NCI-H2029 (cell line): ENCODE measurements around the gene XAF1.
"Not testable (repeated sequence)": the region's sequence is repeated elsewhere in the genome, so short reads cannot be mapped to it uniquely, and the experiment has no call there.

Source experiments
- DNase-seq: peaks from one replicate; lab custom pipeline; 2025; lab: John Stamatoyannopoulos, UW

The XAF1 gene

DNA sequence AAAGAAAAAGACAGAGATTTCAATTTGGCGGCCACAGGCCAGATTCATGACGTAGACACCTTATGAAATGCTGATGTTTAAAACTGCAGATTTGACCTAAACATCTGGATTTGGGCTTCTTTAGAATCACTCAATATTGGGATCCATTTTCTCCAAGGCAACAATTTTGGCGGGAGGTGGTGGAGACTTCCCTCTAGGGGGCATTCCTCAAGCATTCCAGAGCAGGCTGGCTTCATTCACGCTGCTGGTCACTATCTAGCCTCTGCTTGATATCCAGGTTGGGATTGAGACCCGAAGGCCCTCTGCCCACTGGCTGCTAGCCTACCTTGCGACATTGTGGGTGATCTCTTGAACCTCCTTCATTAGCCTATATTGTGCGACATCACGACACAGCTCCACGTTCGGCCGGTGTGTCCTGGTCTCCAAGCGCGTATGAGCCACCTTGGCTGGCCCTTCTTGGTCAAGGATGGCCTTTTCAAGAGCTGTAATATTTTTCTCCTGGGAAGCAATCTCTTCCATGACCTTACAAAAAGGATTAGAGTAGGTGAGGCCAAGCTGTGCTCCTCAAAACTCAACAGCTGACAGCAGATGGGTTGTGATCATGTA, 44.7 kb downstream of the XAF1 start:
- DNase-seq: no peak

DNA sequence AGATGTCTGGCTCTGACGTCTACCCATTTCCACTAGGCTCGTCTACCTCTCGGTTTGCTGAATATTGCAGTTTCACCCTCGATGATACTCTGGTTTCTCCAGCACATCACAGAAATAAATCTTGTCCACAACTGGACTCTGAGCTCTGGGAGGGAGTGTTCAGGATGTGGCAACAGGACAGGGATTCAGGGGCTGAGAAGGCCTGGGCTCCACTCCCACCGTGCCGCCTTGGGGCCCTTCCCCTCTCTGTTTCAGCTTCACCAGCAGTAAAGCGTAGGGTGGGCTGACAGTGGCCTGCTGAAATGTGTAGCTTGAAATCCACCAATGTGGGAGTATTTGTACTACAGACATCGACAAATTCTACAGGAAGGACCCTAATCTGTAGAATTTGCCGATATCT, 55.7 kb downstream of the XAF1 start:
- DNase-seq: no peak

DNA sequence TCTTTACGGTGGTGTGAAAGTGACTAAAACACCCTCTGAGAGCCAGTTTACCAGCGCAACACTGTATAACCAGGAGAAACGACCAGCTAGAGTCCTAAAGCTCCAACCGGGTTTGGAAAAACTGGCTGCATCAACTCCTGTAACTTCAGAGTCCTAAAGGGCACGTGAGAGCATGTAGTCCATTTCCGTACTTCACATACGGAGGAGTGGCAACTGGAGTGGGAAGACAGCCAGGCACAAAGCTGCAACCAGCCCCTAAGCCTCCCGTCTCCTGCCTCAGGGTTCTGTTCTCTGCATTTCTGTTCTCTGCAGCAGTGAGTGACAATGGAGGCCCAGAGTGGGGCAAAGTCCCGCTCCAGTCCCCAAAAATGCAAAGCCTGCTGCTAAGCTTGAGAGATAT, 56.4 kb downstream of the XAF1 start:
- no peak for DNase-seq

DNA sequence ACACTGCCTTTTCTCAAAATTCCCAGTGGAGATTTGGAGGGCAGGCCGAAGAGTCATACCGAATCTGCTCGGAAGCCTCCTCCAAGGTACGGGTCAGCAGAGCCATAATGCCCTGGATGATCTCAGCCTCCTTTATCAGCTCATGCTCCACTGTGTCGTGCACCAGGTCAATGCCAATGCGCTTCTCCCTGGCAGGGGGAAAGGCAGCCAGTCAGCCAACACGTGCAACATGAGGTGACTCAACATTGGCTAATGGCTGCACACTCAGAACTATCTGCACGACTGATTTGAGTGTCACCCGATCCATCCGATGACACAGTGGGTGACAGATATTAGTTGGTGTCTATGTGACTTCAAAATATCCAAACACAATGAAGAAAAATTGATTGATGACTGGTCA, 59.9 kb downstream of the XAF1 start:
- DNase-seq: no peak

DNA sequence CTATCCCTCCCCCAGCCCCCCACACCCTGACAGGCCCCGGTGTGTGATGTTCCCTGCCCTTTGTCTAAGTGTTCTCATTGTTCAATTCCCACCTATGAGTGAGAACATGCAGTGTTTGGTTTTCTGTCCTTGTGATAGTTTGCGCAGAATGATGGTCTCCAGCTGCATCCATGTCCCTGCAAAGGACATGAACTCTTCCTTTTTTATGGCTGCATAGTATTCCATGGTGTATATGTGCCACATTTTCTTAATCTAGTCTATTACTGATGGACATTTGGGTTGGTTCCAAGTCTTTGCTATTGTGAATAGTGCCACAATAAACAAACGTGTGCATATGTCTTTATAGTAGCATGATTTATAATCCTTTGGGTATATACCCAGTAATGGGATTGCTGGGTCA, 60.5 kb downstream of the XAF1 start:
- not testable (repeated sequence) for DNase-seq

DNA sequence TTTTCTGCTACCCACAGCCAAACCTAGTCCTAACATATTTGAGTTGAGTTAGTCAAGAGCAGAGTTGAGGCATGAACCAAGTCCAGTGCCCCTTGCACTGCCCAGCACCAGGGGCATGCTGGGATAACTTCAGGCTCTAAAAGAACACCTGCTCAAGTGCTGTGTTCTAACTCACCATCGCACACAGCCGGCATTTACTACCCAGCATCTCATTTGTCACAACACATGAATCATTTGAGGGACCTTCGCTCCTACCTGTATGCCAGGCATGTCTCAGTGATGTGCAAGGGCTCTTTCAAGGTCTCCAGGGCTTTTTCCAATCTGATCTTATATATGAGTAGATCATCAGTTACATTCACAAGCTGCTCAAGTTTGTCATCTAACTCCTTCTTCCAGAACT, 63.1 kb downstream of the XAF1 start:
- DNase-seq: no peak

DNA sequence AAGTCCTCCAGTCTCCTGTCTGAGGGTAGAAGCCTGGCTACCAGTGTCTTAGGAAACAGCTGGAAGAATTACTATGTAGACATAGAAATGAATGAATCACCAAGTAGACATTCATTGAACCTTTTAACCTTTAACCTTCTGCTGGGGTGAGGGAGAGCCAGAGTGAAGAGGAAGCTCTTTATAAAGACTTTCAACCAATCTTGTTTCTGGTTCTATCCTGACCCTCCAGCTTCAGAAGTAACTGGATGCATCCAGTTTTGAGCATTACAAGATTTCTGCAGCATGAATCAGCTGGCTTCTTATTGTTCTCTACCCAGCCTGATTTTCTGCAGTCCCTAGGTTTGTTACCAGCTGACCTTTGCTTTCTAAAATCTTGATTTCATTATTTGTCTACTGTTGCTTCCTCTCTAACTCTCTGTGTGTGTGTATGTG, 67.2 kb downstream of the XAF1 start:
- DNase-seq: no peak
